Nucleus accumbens (tissue), 56 donors: ENCODE measurements around the gene DCBLD2.

ENCODE experiments used
- DNase-seq, 56 donors: peaks; one replicate each; lab custom pipeline; 2025; lab: John Stamatoyannopoulos, UW

Gene DCBLD2

GRCh38 chr3:98798820-98799219, 102.7 kb downstream of the DCBLD2 start:
- no peak for DNase-seq

GRCh38 chr3:98797905-98798304, 103.6 kb downstream of the DCBLD2 start:
- DNase-seq, result no peak

- no peak for DNase-seq
These were observed 105.2 kb downstream of the DCBLD2 start for GRCh38 chr3:98796334-98796733.

- no peak for DNase-seq
These were observed 107.5 kb downstream of the DCBLD2 start for GRCh38 chr3:98793971-98794370.

GRCh38 chr3:98791341-98792325, 109.9 kb downstream of the DCBLD2 start:
- DNase-seq, result no peak

- DNase-seq, result peak in 6 of 56 donors; percentile 9 to 28 (median 18)
These were observed 112.8 kb downstream of the DCBLD2 start for GRCh38 chr3:98788651-98789050.

GRCh38 chr3:98787181-98787580, 114.3 kb downstream of the DCBLD2 start:
- no peak for DNase-seq

GRCh38 chr3:98786364-98787006, 115.0 kb downstream of the DCBLD2 start:
- DNase-seq, result no peak

GRCh38 chr3:98784666-98785600, 116.6 kb downstream of the DCBLD2 start:
- no peak for DNase-seq

- no peak for DNase-seq
These were observed 117.5 kb downstream of the DCBLD2 start for GRCh38 chr3:98784042-98784441.

GRCh38 chr3:98782824-98783500, 118.5 kb downstream of the DCBLD2 start:
- no peak for DNase-seq

- no peak for DNase-seq
These were observed 121.2 kb downstream of the DCBLD2 start for GRCh38 chr3:98780343-98780742.

- DNase-seq, result peak in 8 of 56 donors; percentile 10 to 44 (median 24)
These were observed 121.8 kb downstream of the DCBLD2 start for GRCh38 chr3:98779541-98780335.

GRCh38 chr3:98778852-98779413, 122.6 kb downstream of the DCBLD2 start:
- no peak for DNase-seq

- DNase-seq, result no peak
These were observed 123.1 kb downstream of the DCBLD2 start for GRCh38 chr3:98778383-98778782.

- DNase-seq, result no peak
These were observed 123.7 kb downstream of the DCBLD2 start for GRCh38 chr3:98777801-98778220.

GRCh38 chr3:98777286-98777685, 124.2 kb downstream of the DCBLD2 start:
- no peak for DNase-seq

- DNase-seq, result no peak
These were observed 125.4 kb downstream of the DCBLD2 start for GRCh38 chr3:98776140-98776493.
